Endothelial cell of umbilical vein (primary cell): ENCODE results near the gene DBF4B. TPM values are rescaled to one million over a fixed set of nuclear protein-coding genes. Genes with fewer than 3 reads are reported as not detected.
"Not testable (repeated sequence)": the region's sequence is repeated elsewhere in the genome, so short reads cannot be mapped to it uniquely, and the experiment has no call there.

Experiments
- BruUV-seq: library from RNA; stranded (reverse); fragments of 400-500 nt; replicated peaks from 2 replicates; lab custom pipeline; 2021; lab: Mats Ljungman, UMichigan
- CTCF ChIA-PET: fragments of 300-600, 350-600 bp; sonication (Branson Sonifier 250); formaldehyde crosslinking; loops from one replicate; lab custom pipeline; 2021; ENCODE audit warnings: antibody characterized with exemption, inconsistent platforms; lab: Charles Lee
- POLR2A ChIA-PET: fragments of 300-600, 350-600 bp; sonication (Branson Sonifier 250); formaldehyde crosslinking; loops from one replicate; lab custom pipeline; 2021; ENCODE audit warnings: antibody characterized with exemption, inconsistent platforms; lab: Charles Lee
- DNase-seq: peaks from one replicate; pipeline ENCODE4 v3.0.0-alpha.2; 2011; ENCODE audit warnings: low read depth, low spot score
- FAIRE-seq: peaks from 2 replicates; lab custom pipeline; 2011; peaks lifted over from hg19 to GRCh38; lab: Jason Lieb, UNC
- H2AFZ ChIP-seq: 2 replicates; pipeline ENCODE4 v1.6.0; 2012; ENCODE audit warnings: low read depth, low read length, control low read depth, inconsistent platforms
- H3K27ac ChIP-seq: 2 replicates; pipeline ENCODE4 v1.5.1; 2011; ENCODE audit warnings: low read depth, mild to moderate bottlenecking, control low read depth, low read length, moderate library complexity; ENCODE audit not compliant: insufficient read depth
- H3K27me3 ChIP-seq, 2 experiments: 2 replicates each; pipeline versions ENCODE4 v1.6.0 to v1.6.1; 2011; ENCODE audit warnings: low read length in 2 of 2, mixed read lengths in 1 of 2; ENCODE audit not compliant: control insufficient read depth in 2 of 2, insufficient read depth in 2 of 2
- H3K36me3 ChIP-seq, 2 experiments: 2 replicates in 1 of 2; 3 replicates in 1 of 2; pipeline ENCODE4 v1.5.1; 2011; ENCODE audit warnings: low read length in 2 of 2, mild to moderate bottlenecking in 1 of 2, moderate library complexity in 1 of 2; ENCODE audit not compliant: control insufficient read depth in 2 of 2, insufficient read depth in 2 of 2; ENCODE audit errors: extremely low read depth in 1 of 2
- H3K4me1 ChIP-seq: 3 replicates; pipeline ENCODE4 v1.5.1; 2011; ENCODE audit warnings: mild to moderate bottlenecking, low read length; ENCODE audit not compliant: control insufficient read depth, insufficient read depth; ENCODE audit errors: extremely low read depth
- H3K4me2 ChIP-seq: 2 replicates; pipeline ENCODE4 v1.6.1; 2011; ENCODE audit warnings: low read length, control low read depth, mixed read lengths; ENCODE audit not compliant: insufficient read depth
- H3K4me3 ChIP-seq, 3 experiments: fragments of 200-600 bp in 1 of 3; sonication (generic), shearing (Covaris generic) in 1 of 3; replicated peaks in 1 of 3; 2 replicates each; pipeline ENCODE4 v1.5.1; 2011 to 2016; ENCODE audit warnings: control low read depth in 3 of 3, low read length in 3 of 3, mild to moderate bottlenecking in 2 of 3, inconsistent platforms in 1 of 3, low read depth in 1 of 3, moderate library complexity in 1 of 3; ENCODE audit not compliant: insufficient read depth in 1 of 3
- H3K79me2 ChIP-seq: 2 replicates; pipeline ENCODE4 v1.6.0; 2012; ENCODE audit warnings: low read length, inconsistent platforms; ENCODE audit not compliant: control insufficient read depth, insufficient read depth
- H3K9ac ChIP-seq: replicated peaks from 2 replicates; pipeline ENCODE3; 2011; ENCODE audit warnings: low read length, control low read depth; ENCODE audit not compliant: insufficient read depth; ENCODE audit errors: extremely low read depth
- H3K9me1 ChIP-seq: replicated peaks from 3 replicates; pipeline ENCODE4 v1.6.0; 2011; ENCODE audit warnings: mild to moderate bottlenecking, low read length; ENCODE audit not compliant: control insufficient read depth, insufficient read depth; ENCODE audit errors: extremely low read depth
- H3K9me3 ChIP-seq: replicated peaks from 2 replicates; pipeline ENCODE4 v1.5.1; 2012; ENCODE audit warnings: low read length, inconsistent platforms; ENCODE audit not compliant: control insufficient read depth, insufficient read depth
- H4K20me1 ChIP-seq: replicated peaks from 2 replicates; pipeline ENCODE3; 2011; ENCODE audit warnings: mild to moderate bottlenecking, low read length; ENCODE audit not compliant: control insufficient read depth, insufficient read depth; ENCODE audit errors: extremely low read depth
- CTCF ChIP-seq, 2 donors: IDR thresholded peaks; 1 replicate in 1 of 2; 2 replicates in 1 of 2; pipeline ENCODE4 v1.5.1; 2011; ENCODE audit warnings: low read length in 2 of 2, mild to moderate bottlenecking in 2 of 2, moderate library complexity in 2 of 2, control low read depth in 1 of 2, inconsistent platforms in 1 of 2, low read depth in 1 of 2; ENCODE audit not compliant: insufficient read depth in 1 of 2; ENCODE audit errors: extremely low read depth in 1 of 2
- EZH2 ChIP-seq: IDR thresholded peaks from 2 replicates; pipeline ENCODE4 v1.6.1; 2012; ENCODE audit warnings: borderline replicate concordance, low read depth, mild to moderate bottlenecking, moderate library complexity, low read length, inconsistent platforms; ENCODE audit not compliant: severe bottlenecking
- FOS ChIP-seq: IDR thresholded peaks from 2 replicates; pipeline ENCODE4 v1.6.1; 2011; ENCODE audit warnings: mild to moderate bottlenecking, low read length, moderate library complexity, borderline replicate concordance; ENCODE audit not compliant: insufficient read depth
- GATA2 ChIP-seq: IDR thresholded peaks from 2 replicates; pipeline ENCODE4 v1.7.0; 2011; ENCODE audit warnings: low read depth, mild to moderate bottlenecking, moderate library complexity, mixed read lengths, low read length; ENCODE audit not compliant: insufficient read length, insufficient read depth
- JUN ChIP-seq: IDR thresholded peaks from 2 replicates; pipeline ENCODE4 v1.6.1; 2011; ENCODE audit warnings: borderline replicate concordance, low read depth; ENCODE audit not compliant: insufficient read length, insufficient read depth
- MAX ChIP-seq: IDR thresholded peaks from 2 replicates; pipeline ENCODE4 v1.6.1; 2011; ENCODE audit not compliant: insufficient read depth, insufficient read length
- MYC ChIP-seq: IDR thresholded peaks from one replicate; pipeline ENCODE4 v1.6.1; 2011; ENCODE audit warnings: mild to moderate bottlenecking, low read depth, low read length
- POLR2A ChIP-seq: IDR thresholded peaks from 2 replicates; pipeline ENCODE4 v1.6.1; 2012; ENCODE audit warnings: low read depth, mild to moderate bottlenecking, control low read depth, low read length
- POLR2AphosphoS5 ChIP-seq: IDR thresholded peaks from 2 replicates; pipeline ENCODE4 v1.6.1; 2012; ENCODE audit warnings: low read depth, mild to moderate bottlenecking, control low read depth, low read length, moderate library complexity; ENCODE audit not compliant: insufficient read depth
- dilution Hi-C: fragments of 300-500 bp; cut with MboI; formaldehyde crosslinking; loops from one replicate; pipeline ENCODE4 v1.15.0; 2019; ENCODE audit warnings: low sequenced_read_pairs; ENCODE audit not compliant: extremely low pct_ligation_motif_present
- intact Hi-C: fragments of 100-400 bp; cut with micrococcal nuclease; formaldehyde crosslinking; loops from one replicate; pipeline ENCODE4 v1.10.0; 2022
- polyA plus RNA-seq, 4 experiments: library from polyadenylated mRNA; depleted of rRNA in 3 of 4; stranded (reverse) in 3 of 4; unstranded in 1 of 4; fragments of >200 nt; gene quantifications; 2 replicates each; pipeline versions ENCODE4 v1.2.1 to v1.2.3, GENCODE V29; 2011 to 2012; ENCODE audit warnings: missing spikeins in 1 of 4
- total RNA-seq: library from RNA; stranded (reverse); gene quantifications from 2 replicates; pipeline ENCODE4 v1.2.3, GENCODE V29; 2021

Gene DBF4B
- total and polyA plus RNA-seq, 2 donors (not counting 3 experiments of a cell fraction or from before 2014, with no cell fraction given), result 12.5 to 26.2 TPM

DNA sequence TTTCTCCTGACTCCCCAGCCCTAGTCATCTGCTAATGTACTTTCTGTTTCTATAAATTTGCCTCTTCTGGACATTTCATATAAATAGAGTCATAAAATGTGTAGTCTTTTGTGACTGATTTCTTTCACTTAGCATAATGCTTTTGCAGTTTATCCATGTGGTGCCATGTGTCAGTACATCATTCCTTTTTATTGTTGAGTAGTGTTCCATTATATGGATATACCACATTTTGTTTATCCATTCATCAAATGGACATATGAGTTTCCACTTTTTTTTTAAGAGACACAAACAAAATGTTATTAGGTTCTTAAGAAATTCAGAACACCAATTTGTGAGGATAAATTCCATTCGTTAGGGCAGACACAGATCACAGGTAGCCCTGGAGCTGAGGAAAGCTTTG lies 11.0 kb downstream of the DBF4B start:
- intact Hi-C loops, result no loop called here
- no peaks in the 10 kb centered on the region for H3K4me1 ChIP-seq
- no peak overlapping the region for H2AFZ ChIP-seq
- H3K27me3 ChIP-seq, result no peaks in the 10 kb centered on the region
- dilution Hi-C loops, result no loop called here
- H3K9me1 ChIP-seq, result no peaks in the 10 kb centered on the region
- ChIA-PET POLR2A (no interaction called here), CTCF (no interaction called here)
- no peaks in the 10 kb centered on the region for H3K79me2 ChIP-seq
- no peak overlapping the region for H3K27ac ChIP-seq
- no peak for DNase-seq
- no peak overlapping the region for H3K9ac ChIP-seq
- no peak overlapping the region for H3K4me2 ChIP-seq
- no peak for TF ChIP-seq MYC
- no peak for TF ChIP-seq FOS
- no peak for TF ChIP-seq GATA2
- TF ChIP-seq EZH2, result no peak
- TF ChIP-seq POLR2A, result no peak
- H3K4me3 ChIP-seq, result no peak overlapping the region
- peaks cover 0 to 1% of the 10 kb centered on the region in 2 experiments for H3K36me3 ChIP-seq
- FAIRE-seq, result no peak
- BruUV-seq, result no TSS peak
- no peaks in the 10 kb centered on the region for H3K9me3 ChIP-seq
- no peaks in the 10 kb centered on the region for H4K20me1 ChIP-seq

DNA sequence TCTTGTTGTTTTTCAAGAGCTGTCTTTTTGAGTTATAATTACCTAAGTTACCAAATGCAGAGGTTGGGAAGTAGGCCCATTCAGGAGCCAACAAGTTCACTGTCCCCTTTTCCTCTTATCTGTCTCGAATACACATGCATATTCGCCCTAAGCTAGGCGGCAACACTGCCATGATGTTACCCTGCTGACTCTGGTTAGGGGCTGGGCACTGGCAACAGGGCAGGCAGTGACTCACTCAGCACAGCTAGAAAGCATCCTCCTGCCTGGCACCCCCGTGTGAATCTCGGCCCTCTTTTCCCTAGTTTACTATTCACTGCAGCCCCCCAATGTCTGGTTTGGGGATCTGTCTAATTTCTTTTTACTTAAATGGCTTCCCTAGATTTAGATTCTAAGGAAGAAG lies 13.8 kb downstream of the DBF4B start:
- no peak overlapping the region for H3K4me2 ChIP-seq
- H3K9me3 ChIP-seq, result no peaks in the 10 kb centered on the region
- no TSS peak for BruUV-seq
- no peaks in the 10 kb centered on the region for H3K4me1 ChIP-seq
- H3K36me3 ChIP-seq, result peaks cover 0 to 1% of the 10 kb centered on the region in 2 experiments
- H3K9ac ChIP-seq, result no peak overlapping the region
- CTCF ChIA-PET, result no interaction called here
- no peaks in the 10 kb centered on the region for H3K27me3 ChIP-seq
- H4K20me1 ChIP-seq, result no peaks in the 10 kb centered on the region
- H3K4me3 ChIP-seq, result no peak overlapping the region
- POLR2A ChIA-PET, result no interaction called here
- TF ChIP-seq MYC, result no peak
- TF ChIP-seq JUN, result no peak
- no peak for TF ChIP-seq POLR2AphosphoS5
- no peak for TF ChIP-seq EZH2
- TF ChIP-seq GATA2, result no peak
- TF ChIP-seq POLR2A, result no peak
- TF ChIP-seq MAX, result no peak
- no peak for TF ChIP-seq CTCF (IDR thresholded peaks at IDR 0.05; ENCODE audit: extremely low read depth in 1 of 2, insufficient read depth in 1 of 2, low read depth in 1 of 2, low read length in 2 of 2)
- TF ChIP-seq FOS, result no peak
- intact Hi-C loops, result no loop called here
- FAIRE-seq, result no peak
- H3K27ac ChIP-seq, result no peak overlapping the region
- dilution Hi-C loops, result no loop called here
- H3K79me2 ChIP-seq, result no peaks in the 10 kb centered on the region
- no peaks in the 10 kb centered on the region for H3K9me1 ChIP-seq
- no peak overlapping the region for H2AFZ ChIP-seq
- DNase-seq, result no peak

- DNase-seq, H3K9ac ChIP-seq, H3K27ac ChIP-seq, H3K4me2 ChIP-seq, H3K27me3 ChIP-seq, dilution Hi-C loops, BruUV-seq, H3K4me3 ChIP-seq, CTCF ChIA-PET, H3K9me1 ChIP-seq, FAIRE-seq, intact Hi-C loops, H3K79me2 ChIP-seq, H4K20me1 ChIP-seq, H3K36me3 ChIP-seq, H3K4me1 ChIP-seq, H3K9me3 ChIP-seq, H2AFZ ChIP-seq, POLR2A ChIA-PET: not testable (repeated sequence)
Measured at GRCh38 chr17:44726121-44726520, 17.7 kb downstream of the DBF4B start.
